Erythroblast (primary cell): ENCODE data around the gene OR10H5.

Source experiments
- GATA1 ChIP-seq: IDR thresholded peaks from 2 replicates; pipeline ENCODE4 v1.6.1; 2011; ENCODE audit warnings: low read depth, mild to moderate bottlenecking, control low read depth, low read length, moderate library complexity
- POLR2A ChIP-seq: IDR thresholded peaks from 2 replicates; pipeline ENCODE4 v1.6.1; 2011; ENCODE audit warnings: mild to moderate bottlenecking, low read length

DNA sequence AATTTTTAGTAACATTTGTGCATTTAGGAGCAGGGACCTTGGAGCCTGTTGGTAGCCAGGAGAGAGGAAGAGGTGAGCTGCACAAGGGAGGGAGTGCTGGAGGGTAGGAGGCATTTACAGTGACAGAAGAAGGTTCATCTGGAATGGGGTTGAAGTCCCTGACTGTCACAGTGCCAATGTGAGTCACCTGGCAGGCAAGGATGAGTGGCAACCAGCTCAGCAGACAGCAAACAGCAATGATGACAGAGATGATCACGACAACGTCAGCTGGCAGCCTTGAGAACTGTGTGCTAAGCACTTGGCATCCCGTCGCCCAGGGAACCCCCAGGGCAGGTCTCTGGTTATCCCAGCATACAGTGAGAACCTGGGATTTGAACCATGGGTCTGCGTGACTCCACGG lies 2.6 kb downstream of the OR10H5 start:
- TF ChIP-seq POLR2A (no peak), GATA1 (no peak)
